ENCODE data around the gene HMOX2.

GRCh38 chr16:4435337-4436067 is 40.7 kb upstream of the HMOX2 start:
- TF ChIP-seq SP1 (IDR thresholded peaks at IDR 0.05) = no peak
- no peak for TF ChIP-seq ELF4 (IDR thresholded peaks at IDR 0.05)
- no peak for TF ChIP-seq FOXM1 (IDR thresholded peaks at IDR 0.05; ENCODE audit: borderline replicate concordance)
- no peak for TF ChIP-seq LEF1 (IDR thresholded peaks at IDR 0.05; ENCODE audit: borderline replicate concordance)
- TF ChIP-seq FOXA1 (IDR thresholded peaks at IDR 0.05) = no peak
- TF ChIP-seq SUZ12 (IDR thresholded peaks at IDR 0.05) = no peak
- no peak for TF ChIP-seq TARDBP (IDR thresholded peaks at IDR 0.05)
